SK-N-SH (cell line): ENCODE data around the gene RAC2. TPM values are rescaled to one million over a fixed set of nuclear protein-coding genes. Genes with fewer than 3 reads are reported as not detected.

Experiments used
- CTCF ChIA-PET: fragments of 300-600, 350-600 bp; formaldehyde crosslinking; extraction: SDS; loops from one replicate; lab custom pipeline; 2021; lab: Yijun Ruan, JAX
- POLR2A ChIA-PET: fragments of 350-600 bp; sonication (Branson Sonifier 250); formaldehyde crosslinking; extraction: SDS; loops from one replicate; lab custom pipeline; 2020; ENCODE audit warnings: antibody characterized with exemption, inconsistent platforms; lab: Yijun Ruan, JAX
- DNase-seq: peaks from one replicate; pipeline ENCODE4 v3.0.0; 2012
- H2AFZ ChIP-seq: fragments of 200-600 bp; sonication (generic); 2 replicates; pipeline ENCODE4 v1.8.1; 2016; ENCODE audit warnings: antibody characterized with exemption, mild to moderate bottlenecking, low read depth
- H3F3A ChIP-seq: fragments of 200-600 bp; sonication (generic); replicated peaks from 2 replicates; pipeline ENCODE3; 2016; ENCODE audit warnings: antibody characterized with exemption, mild to moderate bottlenecking; ENCODE audit not compliant: insufficient read depth
- H3K27ac ChIP-seq, 2 experiments: fragments of 200-500 bp in 1 of 2; fragments of 200-600 bp in 1 of 2; sonication (Bioruptor generic) in 1 of 2; sonication (generic), shearing (Covaris generic) in 1 of 2; 2 replicates each; pipeline versions ENCODE4 v1.5.1 to v1.6.1; 2014 to 2016; ENCODE audit warnings: low read depth in 2 of 2, inconsistent platforms in 1 of 2, low read length in 1 of 2, mild to moderate bottlenecking in 1 of 2, mixed read lengths in 1 of 2
- H3K27me3 ChIP-seq: fragments of 200-600 bp; sonication (generic), shearing (Covaris generic); 2 replicates; pipeline ENCODE4 v1.6.1; 2016; ENCODE audit warnings: mixed run types; ENCODE audit not compliant: insufficient read depth
- H3K36me3 ChIP-seq, 2 experiments: fragments of 200-500 bp in 1 of 2; fragments of 200-600 bp in 1 of 2; sonication (Bioruptor generic) in 1 of 2; sonication (generic) in 1 of 2; replicated peaks in 1 of 2; 2 replicates each; pipeline versions ENCODE3 to v1.5.1; 2014 to 2016; ENCODE audit warnings: low read length in 1 of 2, mild to moderate bottlenecking in 1 of 2; ENCODE audit not compliant: insufficient read depth in 2 of 2, control insufficient read depth in 1 of 2
- H3K4me1 ChIP-seq, 2 experiments: fragments of 200-500 bp in 1 of 2; fragments of 200-600 bp in 1 of 2; sonication (Bioruptor generic) in 1 of 2; sonication (generic), shearing (Covaris generic) in 1 of 2; 2 replicates each; pipeline versions ENCODE4 v1.5.1 to v1.6.1; 2014 to 2016; ENCODE audit warnings: low read depth in 1 of 2, low read length in 1 of 2, mixed run types in 1 of 2; ENCODE audit not compliant: insufficient read depth in 2 of 2, control insufficient read depth in 1 of 2
- H3K4me2 ChIP-seq: fragments of 200-600 bp; sonication (generic), shearing (Covaris generic); 2 replicates; pipeline ENCODE4 v1.6.1; 2017; ENCODE audit warnings: mixed run types
- H3K4me3 ChIP-seq, 2 experiments: fragments of 200-500 bp in 1 of 2; fragments of 200-600 bp in 1 of 2; sonication (Bioruptor generic) in 1 of 2; sonication (generic), shearing (Covaris generic) in 1 of 2; 2 replicates each; pipeline versions ENCODE4 v1.5.1 to v1.8.1; 2014 to 2016; ENCODE audit warnings: low read depth in 2 of 2, inconsistent platforms in 1 of 2, low read length in 1 of 2, mild to moderate bottlenecking in 1 of 2, mixed read lengths in 1 of 2, moderate library complexity in 1 of 2
- H3K79me2 ChIP-seq: fragments of 200-600 bp; sonication (generic); 2 replicates; pipeline ENCODE4 v1.8.1; 2017; ENCODE audit warnings: mild to moderate bottlenecking; ENCODE audit not compliant: insufficient read depth
- H3K9ac ChIP-seq: fragments of 200-600 bp; sonication (generic); 2 replicates; pipeline ENCODE4 v1.6.1; 2017; ENCODE audit warnings: mixed run types
- H3K9me2 ChIP-seq: fragments of 200-600 bp; sonication (generic); 2 replicates; pipeline ENCODE4 v1.6.1; 2017; ENCODE audit warnings: mixed run types
- H3K9me3 ChIP-seq: fragments of 200-600 bp; sonication (generic); 2 replicates; pipeline ENCODE4 v1.6.1; 2017; ENCODE audit warnings: mixed run types, mild to moderate bottlenecking, moderate library complexity
- H4K20me1 ChIP-seq: fragments of 200-600 bp; sonication (generic); 2 replicates; pipeline ENCODE4 v1.6.1; 2017; ENCODE audit warnings: mild to moderate bottlenecking, mixed run types; ENCODE audit not compliant: insufficient read depth
- CHD2 ChIP-seq: fragments of 150-350 bp; IDR thresholded peaks from 2 replicates; pipeline ENCODE4 v1.6.1; 2018; ENCODE audit warnings: low read length; ENCODE audit not compliant: partially characterized antibody
- ELF1 ChIP-seq: IDR thresholded peaks from 2 replicates; pipeline ENCODE4 v1.4.0; 2012
- EP300 ChIP-seq, 2 experiments: IDR thresholded peaks; 2 replicates each; pipeline versions ENCODE4 v1.4.0 to v1.6.1; 2012; ENCODE audit warnings: borderline replicate concordance in 1 of 2, low read depth in 1 of 2, low read length in 1 of 2
- EZH2phosphoT487 ChIP-seq: fragments of 200-600 bp; sonication (generic); IDR thresholded peaks from 2 replicates; pipeline ENCODE4 v1.6.1; 2017; ENCODE audit warnings: low read depth, mixed run types, mild to moderate bottlenecking, antibody characterized with exemption, moderate library complexity, borderline replicate concordance
- FOSL2 ChIP-seq: IDR thresholded peaks from 2 replicates; pipeline ENCODE4 v1.4.0; 2012; ENCODE audit warnings: low read depth, mild to moderate bottlenecking, moderate library complexity, borderline replicate concordance
- FOXM1 ChIP-seq: IDR thresholded peaks from 2 replicates; pipeline ENCODE4 v1.4.0; 2012; ENCODE audit warnings: low read depth, mild to moderate bottlenecking
- GABPA ChIP-seq: IDR thresholded peaks from 2 replicates; pipeline ENCODE4 v1.4.0; 2012; ENCODE audit warnings: low read depth, mild to moderate bottlenecking
- IRF3 ChIP-seq: fragments of 150-350 bp; IDR thresholded peaks from 2 replicates; pipeline ENCODE4 v1.6.1; 2016; ENCODE audit warnings: mild to moderate bottlenecking, low read depth, low read length
- JUND ChIP-seq: IDR thresholded peaks from 2 replicates; pipeline ENCODE4 v1.4.0; 2012
- PBX3 ChIP-seq: IDR thresholded peaks from 2 replicates; pipeline ENCODE4; 2012
- RAD21 ChIP-seq: IDR thresholded peaks from 2 replicates; pipeline ENCODE4 v1.6.1; 2012; ENCODE audit warnings: mild to moderate bottlenecking, low read length
- RCOR1 ChIP-seq: fragments of 150-350 bp; IDR thresholded peaks from 2 replicates; pipeline ENCODE4 v1.6.1; 2017; ENCODE audit warnings: antibody characterized with exemption, low read length
- REST ChIP-seq: IDR thresholded peaks from 2 replicates; pipeline ENCODE4 v1.6.1; 2012; ENCODE audit warnings: mild to moderate bottlenecking, low read depth, low read length, moderate library complexity
- RFX5 ChIP-seq: IDR thresholded peaks from 2 replicates; pipeline ENCODE4 v1.6.1; 2012; ENCODE audit warnings: mild to moderate bottlenecking, improper control_type of control experiment, low read length
- SMC3 ChIP-seq: IDR thresholded peaks from 2 replicates; pipeline ENCODE4 v1.6.1; 2012; ENCODE audit warnings: low read depth, low read length, improper control_type of control experiment
- ZBTB33 ChIP-seq: IDR thresholded peaks from 2 replicates; pipeline ENCODE4 v1.4.0; 2012; ENCODE audit warnings: low read depth, borderline replicate concordance
- WGBS: methylation state at CpG from one replicate; pipeline ENCODE4 v1.1.6; 2017; ENCODE audit warnings: low lambda C conversion rate; 5-methylcytosine and 5-hydroxymethylcytosine counted together
- polyA plus RNA-seq, 3 experiments: library from polyadenylated mRNA; depleted of rRNA; stranded (reverse); fragments of >200 nt; gene quantifications; 2 replicates each; pipeline ENCODE4 v1.2.3, GENCODE V29; 2012

Gene RAC2
- polyA plus RNA-seq, 1 of the 3 experiments (the other 2 are of a cell fraction): 29.9 TPM

- Histone ChIP-seq H2AFZ (no peak overlapping the region), H3K9me3 (no peaks in the 10 kb centered on the region), H3K4me2 (no peak overlapping the region), H3F3A (no peaks in the 10 kb centered on the region), H3K79me2 (no peaks in the 10 kb centered on the region), H3K4me1 (no peaks in the 10 kb centered on the region), H3K9me2 (no peaks in the 10 kb centered on the region), H3K9ac (no peak overlapping the region), H3K4me3 (no peak overlapping the region), H3K27ac (no peak overlapping the region), H3K27me3 (no peaks in the 10 kb centered on the region), H3K36me3 (no peaks in the 10 kb centered on the region), H4K20me1 (no peaks in the 10 kb centered on the region)
- no peak for TF ChIP-seq FOXM1
- TF ChIP-seq IRF3: no peak
- no peak for TF ChIP-seq RFX5
- TF ChIP-seq ZBTB33: no peak
- no peak for TF ChIP-seq FOSL2
- TF ChIP-seq EZH2phosphoT487: no peak
- TF ChIP-seq JUND: no peak
- no peak for TF ChIP-seq EP300 (IDR thresholded peaks at IDR 0.05; ENCODE audit: borderline replicate concordance in 1 of 2, low read depth in 1 of 2, low read length in 1 of 2)
- no peak for TF ChIP-seq PBX3
- no peak for TF ChIP-seq CHD2
- no peak for TF ChIP-seq RCOR1
- TF ChIP-seq GABPA: no peak
- no peak for TF ChIP-seq ELF1
- no peak for TF ChIP-seq SMC3
- TF ChIP-seq RAD21: no peak
- no peak for TF ChIP-seq REST
- POLR2A ChIA-PET: no interaction called here
- no peak for DNase-seq
- CTCF ChIA-PET: interaction anchor here (0.9 to 7.4 kb wide), 4 partner anchors 9 to 32 kb away, joined by 3 to 49 read pairs (median 4); no protein-coding TSS in a partner anchor
- WGBS: 78% methylated on average over 6 of the region's 9 CpGs
Measured at GRCh38 chr22:37284126-37284804, 40.2 kb upstream of the RAC2 start.
